ENCODE measurements around the gene ABCC1.
"Not testable (repeated sequence)": the region's sequence is repeated elsewhere in the genome, so short reads cannot be mapped to it uniquely, and the experiment has no call there.

ABCC1 gene

GRCh38 chr16:16161319-16161718 is 211.9 kb downstream of the ABCC1 start:
- no peak overlapping the region for H3K4me3 ChIP-seq (ENCODE audit: low read length)
- no peak overlapping the region for H3K4me2 ChIP-seq (ENCODE audit: low read length)
- H3K27me3 ChIP-seq (ENCODE audit: control insufficient read depth, low read length): 0 out of 2 replicates have a peak, but pooled peaks cover 3% of the 10 kb centered on the region
- H4K20me1 ChIP-seq (ENCODE audit: control insufficient read depth, insufficient read depth, low read depth, low read length): no peaks in the 10 kb centered on the region
- TF ChIP-seq CTCF (IDR thresholded peaks at IDR 0.05; ENCODE audit: low read depth, low read length, poor library complexity, severe bottlenecking) (no peak), EZH2phosphoT487 (IDR thresholded peaks at IDR 0.05; ENCODE audit: borderline replicate concordance, low read length) (no peak)
- no peaks in the 10 kb centered on the region for H3K9me3 ChIP-seq (ENCODE audit: control insufficient read depth, insufficient read depth, low read length)
- H3K36me3 ChIP-seq (ENCODE audit: control insufficient read depth, low read length): no peaks in the 10 kb centered on the region
- H3K79me2 ChIP-seq (ENCODE audit: control insufficient read depth, low read length): no peaks in the 10 kb centered on the region
- no peaks in the 10 kb centered on the region for H3K9me2 ChIP-seq (replicated peaks; ENCODE audit: control insufficient read depth, low read length)
- H3K27ac ChIP-seq (ENCODE audit: low read depth, low read length): no peak overlapping the region
- H3K4me1 ChIP-seq (ENCODE audit: control insufficient read depth, low read length): no peaks in the 10 kb centered on the region
- no peaks in the 10 kb centered on the region for H3F3A ChIP-seq (ENCODE audit: control insufficient read depth, insufficient read depth)

GRCh38 chr16:16161840-16162239 is 212.4 kb downstream of the ABCC1 start:
- not testable (repeated sequence) for H3K27ac ChIP-seq (ENCODE audit: low read depth, low read length); H3K27me3 ChIP-seq (ENCODE audit: control insufficient read depth, low read length); H3K9me3 ChIP-seq (ENCODE audit: control insufficient read depth, insufficient read depth, low read length)

GRCh38 chr16:16162591-16162990 is 213.2 kb downstream of the ABCC1 start:
- TF ChIP-seq CTCF (IDR thresholded peaks at IDR 0.05; ENCODE audit: low read depth, low read length, poor library complexity, severe bottlenecking) (no peak), EZH2phosphoT487 (IDR thresholded peaks at IDR 0.05; ENCODE audit: borderline replicate concordance, low read length) (no peak)
- Histone ChIP-seq H4K20me1 (ENCODE audit: control insufficient read depth, insufficient read depth, low read depth, low read length) (no peaks in the 10 kb centered on the region), H3F3A (ENCODE audit: control insufficient read depth, insufficient read depth) (no peaks in the 10 kb centered on the region), H3K79me2 (ENCODE audit: control insufficient read depth, low read length) (no peaks in the 10 kb centered on the region), H3K9me2 (replicated peaks; ENCODE audit: control insufficient read depth, low read length) (no peaks in the 10 kb centered on the region), H3K36me3 (ENCODE audit: control insufficient read depth, low read length) (no peaks in the 10 kb centered on the region), H3K9me3 (ENCODE audit: control insufficient read depth, insufficient read depth, low read length) (no peaks in the 10 kb centered on the region), H3K27ac (ENCODE audit: low read depth, low read length) (no peak overlapping the region), H3K4me1 (ENCODE audit: control insufficient read depth, low read length) (no peaks in the 10 kb centered on the region), H3K27me3 (ENCODE audit: control insufficient read depth, low read length) (0 out of 2 replicates have a peak, but pooled peaks cover 3% of the 10 kb centered on the region), H3K4me2 (ENCODE audit: low read length) (no peak overlapping the region), H3K4me3 (ENCODE audit: low read length) (no peak overlapping the region)

More at GRCh38 chr16:16161840-16162239, 212.4 kb downstream of the ABCC1 start:
- H3K4me1 ChIP-seq (ENCODE audit: control insufficient read depth, low read length); H3K36me3 ChIP-seq (ENCODE audit: control insufficient read depth, low read length); H4K20me1 ChIP-seq (ENCODE audit: control insufficient read depth, insufficient read depth, low read depth, low read length); H3K79me2 ChIP-seq (ENCODE audit: control insufficient read depth, low read length); H3K4me2 ChIP-seq (ENCODE audit: low read length); H3K4me3 ChIP-seq (ENCODE audit: low read length); H3F3A ChIP-seq (ENCODE audit: control insufficient read depth, insufficient read depth); H3K9me2 ChIP-seq (replicated peaks; ENCODE audit: control insufficient read depth, low read length): not testable (repeated sequence)

- H3K4me2 ChIP-seq (ENCODE audit: low read length): no peak overlapping the region
- no peaks in the 10 kb centered on the region for H3F3A ChIP-seq (ENCODE audit: control insufficient read depth, insufficient read depth)
- no peak for TF ChIP-seq EZH2phosphoT487 (IDR thresholded peaks at IDR 0.05; ENCODE audit: borderline replicate concordance, low read length)
- TF ChIP-seq CTCF (IDR thresholded peaks at IDR 0.05; ENCODE audit: low read depth, low read length, poor library complexity, severe bottlenecking): no peak
- H3K27ac ChIP-seq (ENCODE audit: low read depth, low read length): no peak overlapping the region
- H3K36me3 ChIP-seq (ENCODE audit: control insufficient read depth, low read length): no peaks in the 10 kb centered on the region
- H3K4me3 ChIP-seq (ENCODE audit: low read length): no peak overlapping the region
- H3K27me3 ChIP-seq (ENCODE audit: control insufficient read depth, low read length): 0 out of 2 replicates have a peak, but pooled peaks cover 3% of the 10 kb centered on the region
- no peaks in the 10 kb centered on the region for H3K9me2 ChIP-seq (replicated peaks; ENCODE audit: control insufficient read depth, low read length)
- no peaks in the 10 kb centered on the region for H4K20me1 ChIP-seq (ENCODE audit: control insufficient read depth, insufficient read depth, low read depth, low read length)
- no peaks in the 10 kb centered on the region for H3K9me3 ChIP-seq (ENCODE audit: control insufficient read depth, insufficient read depth, low read length)
- H3K79me2 ChIP-seq (ENCODE audit: control insufficient read depth, low read length): no peaks in the 10 kb centered on the region
- H3K4me1 ChIP-seq (ENCODE audit: control insufficient read depth, low read length): no peaks in the 10 kb centered on the region
Observed at GRCh38 chr16:16163109-16163508, 213.7 kb downstream of the ABCC1 start.

Measured in DOHH2 (cell line).